Germinal center (tissue), 1 donor: ENCODE data around the gene TMCC3.
A peak's percentile ranks its signal among the peaks of the same experiment; 100 is the strongest.

Experiments used
- DNase-seq: peaks from one replicate; pipeline ENCODE4 v3.0.0; 2012; ENCODE audit warnings: mixed read lengths, low spot score

The TMCC3 gene

GRCh38 chr12:94671917-94672316 lies 21.6 kb upstream of the TMCC3 start:
- no peak for DNase-seq

- no peak for DNase-seq
These were observed 20.5 kb upstream of the TMCC3 start for GRCh38 chr12:94670898-94671297.

GRCh38 chr12:94670075-94670474 lies 19.7 kb upstream of the TMCC3 start:
- DNase-seq = no peak

- no peak for DNase-seq
These were observed 16.7 kb upstream of the TMCC3 start for GRCh38 chr12:94667031-94667540.

- no peak for DNase-seq
These were observed 15.8 kb upstream of the TMCC3 start for GRCh38 chr12:94666158-94666557.

GRCh38 chr12:94663702-94664101 lies 13.3 kb upstream of the TMCC3 start:
- DNase-seq = no peak

GRCh38 chr12:94663071-94663470 lies 12.7 kb upstream of the TMCC3 start:
- no peak for DNase-seq

- DNase-seq = no peak
These were observed 10.1 kb upstream of the TMCC3 start for GRCh38 chr12:94660436-94660835.

GRCh38 chr12:94659346-94659930 lies 9.1 kb upstream of the TMCC3 start:
- DNase-seq = no peak

GRCh38 chr12:94658931-94659330 lies 8.6 kb upstream of the TMCC3 start:
- no peak for DNase-seq

GRCh38 chr12:94656556-94656955 lies 6.2 kb upstream of the TMCC3 start:
- no peak for DNase-seq

- DNase-seq = peak; percentile 23
These were observed 811 bp downstream of the TMCC3 start for GRCh38 chr12:94649349-94650142.

GRCh38 chr12:94648578-94648977 lies 1.8 kb downstream of the TMCC3 start:
- DNase-seq = no peak

- DNase-seq = no peak
These were observed 6.0 kb downstream of the TMCC3 start for GRCh38 chr12:94644141-94644979.

GRCh38 chr12:94643606-94644005 lies 6.8 kb downstream of the TMCC3 start:
- DNase-seq = no peak

- DNase-seq = no peak
These were observed 9.1 kb downstream of the TMCC3 start for GRCh38 chr12:94641283-94641682.

GRCh38 chr12:94640134-94640928 lies 10.0 kb downstream of the TMCC3 start:
- no peak for DNase-seq

GRCh38 chr12:94638521-94638920 lies 11.8 kb downstream of the TMCC3 start:
- no peak for DNase-seq

- no peak for DNase-seq
These were observed 12.8 kb downstream of the TMCC3 start for GRCh38 chr12:94637390-94638113.

- DNase-seq = no peak
These were observed 13.8 kb downstream of the TMCC3 start for GRCh38 chr12:94636462-94637085.

- DNase-seq = no peak
These were observed 15.6 kb downstream of the TMCC3 start for GRCh38 chr12:94634717-94635116.
